Stimulated activated naive B cell treated with anti-CD40 and anti-IgM and Interleukin-4, amounts not matched to agents 10 μg/mL and 1 μg/mL and 100 μg/mL, for 72 hours (primary cell): Measurements from ENCODE around the gene IFNA7.
A peak's percentile ranks its signal among the peaks of the same experiment; 100 is the strongest.
"Not testable (repeated sequence)": the region's sequence is repeated elsewhere in the genome, so short reads cannot be mapped to it uniquely, and the experiment has no call there.

Source experiments
- ATAC-seq, 2 donors: fragments of 150-1000 bp; cut with Tn5 transposase; replicated peaks; 2 replicates each; pipeline ENCODE4 v1.10.0; 2021; ENCODE audit warnings: moderate library complexity in 1 of 2
- DNase-seq: peaks from one replicate; pipeline ENCODE4 v3.0.0; 2021
- H3K27ac Mint-ChIP-seq: one replicate; pipeline ENCODE4 v1.8.0; 2022; ENCODE audit warnings: mild to moderate bottlenecking, mixed read lengths
- H3K27me3 Mint-ChIP-seq, 2 donors: one replicate each; pipeline ENCODE4 v1.8.0; 2022; ENCODE audit warnings: mixed read lengths in 2 of 2
- H3K36me3 Mint-ChIP-seq, 2 donors: one replicate each; pipeline ENCODE4 v1.8.0; 2022; ENCODE audit warnings: mixed read lengths in 2 of 2, mild to moderate bottlenecking in 1 of 2
- H3K4me1 Mint-ChIP-seq, 2 donors: one replicate each; pipeline ENCODE4 v1.8.0; 2022; ENCODE audit warnings: mixed read lengths in 2 of 2, mild to moderate bottlenecking in 1 of 2
- H3K4me3 Mint-ChIP-seq, 2 donors: one replicate each; pipeline ENCODE4 v1.8.0; 2022; ENCODE audit warnings: mild to moderate bottlenecking in 2 of 2, mixed read lengths in 2 of 2, moderate library complexity in 1 of 2
- H3K9me3 Mint-ChIP-seq, 2 donors: one replicate each; pipeline ENCODE4 v1.8.0; 2022; ENCODE audit warnings: mixed read lengths in 2 of 2, mild to moderate bottlenecking in 1 of 2

IFNA7 gene

GRCh38 chr9:21202105-21202504, at the start of gene IFNA7:
Gene IFNA7 (minus strand): TSS chr9:21202205. CDS start chr9:21202165, 40 bp downstream.
- not testable (repeated sequence) for H3K4me1 Mint-ChIP-seq, H3K9me3 Mint-ChIP-seq, ATAC-seq

GRCh38 chr9:21251638-21252037, 49.6 kb upstream of the IFNA7 start:
- Mint-ChIP-seq H3K27me3 (peaks cover 7 to 12% of the 10 kb centered on the region in 2 donors), H3K4me1 (peaks cover 4 to 6% of the 10 kb centered on the region in 2 donors), H3K9me3 (no peaks in the 10 kb centered on the region), H3K4me3 (no peak overlapping the region), H3K36me3 (no peaks in the 10 kb centered on the region), H3K27ac (no peak overlapping the region)
- ATAC-seq (no peak), DNase-seq (no peak)

More at GRCh38 chr9:21202105-21202504, at the start of gene IFNA7:
- not testable (repeated sequence) for DNase-seq, H3K4me3 Mint-ChIP-seq, H3K36me3 Mint-ChIP-seq, H3K27ac Mint-ChIP-seq
- H3K27me3 Mint-ChIP-seq: peaks cover 20 to 26% of the 10 kb centered on the region in 2 donors

- ATAC-seq (no peak), DNase-seq (no peak)
- Mint-ChIP-seq H3K4me1 (peaks cover 4 to 6% of the 10 kb centered on the region in 2 donors), H3K9me3 (no peaks in the 10 kb centered on the region), H3K36me3 (no peaks in the 10 kb centered on the region), H3K4me3 (no peak overlapping the region), H3K27ac (no peak overlapping the region), H3K27me3 (peaks cover 7 to 8% of the 10 kb centered on the region in 2 donors)
Observed at GRCh38 chr9:21251190-21251589, 49.2 kb upstream of the IFNA7 start.

- H3K4me3 Mint-ChIP-seq: no peak overlapping the region
- no peaks in the 10 kb centered on the region for H3K9me3 Mint-ChIP-seq
- ATAC-seq: no peak
- H3K4me1 Mint-ChIP-seq: no peaks in the 10 kb centered on the region
- H3K27me3 Mint-ChIP-seq: peaks cover 7 to 18% of the 10 kb centered on the region in 2 donors
- H3K27ac Mint-ChIP-seq: no peak overlapping the region
- no peak for DNase-seq
- no peaks in the 10 kb centered on the region for H3K36me3 Mint-ChIP-seq
Observed at GRCh38 chr9:21244836-21245235, 42.8 kb upstream of the IFNA7 start.

GRCh38 chr9:21239911-21240310, 37.9 kb upstream of the IFNA7 start, which contains the start of gene IFNA14:
Gene IFNA14 (minus strand): TSS chr9:21240005. CDS start chr9:21239935, 70 bp downstream.
- H3K27ac Mint-ChIP-seq: no peak within 1 kb of the TSS
- ATAC-seq (no peak), DNase-seq (no peak)
- peaks cover 17 to 18% of the 10 kb centered on the region in 2 donors for H3K27me3 Mint-ChIP-seq
- no peaks in the 10 kb centered on the region for H3K9me3 Mint-ChIP-seq
- peaks cover 10 to 14% of the 10 kb centered on the region in 2 donors for H3K4me1 Mint-ChIP-seq
- H3K4me3 Mint-ChIP-seq: no peak within 1 kb of the TSS
- H3K36me3 Mint-ChIP-seq: no peaks in the 10 kb centered on the region

- ATAC-seq, H3K27ac Mint-ChIP-seq, DNase-seq, H3K4me3 Mint-ChIP-seq, H3K9me3 Mint-ChIP-seq, H3K36me3 Mint-ChIP-seq: not testable (repeated sequence)
- H3K4me1 Mint-ChIP-seq: peaks cover 10 to 15% of the 10 kb centered on the region in 2 donors
- peaks cover 7 to 15% of the 10 kb centered on the region in 2 donors for H3K27me3 Mint-ChIP-seq
Observed at GRCh38 chr9:21236360-21236714, 34.3 kb upstream of the IFNA7 start.

GRCh38 chr9:21235468-21236359, 33.7 kb upstream of the IFNA7 start:
- peak; percentile 90 to 93 for ATAC-seq
- not testable (repeated sequence) for H3K9me3 Mint-ChIP-seq, H3K36me3 Mint-ChIP-seq, H3K27ac Mint-ChIP-seq, H3K4me3 Mint-ChIP-seq, DNase-seq
- Mint-ChIP-seq H3K27me3 (peaks cover 7 to 15% of the 10 kb centered on the region in 2 donors), H3K4me1 (peaks cover 10 to 15% of the 10 kb centered on the region in 2 donors)

- Mint-ChIP-seq H3K27ac (no peak overlapping the region), H3K9me3 (no peaks in the 10 kb centered on the region), H3K4me1 (peaks cover 10 to 15% of the 10 kb centered on the region in 2 donors), H3K27me3 (peaks cover 7 to 15% of the 10 kb centered on the region in 2 donors), H3K36me3 (no peaks in the 10 kb centered on the region), H3K4me3 (no peak overlapping the region)
- ATAC-seq (no peak), DNase-seq (no peak)
Observed at GRCh38 chr9:21234153-21234687, 32.2 kb upstream of the IFNA7 start.

GRCh38 chr9:21233258-21233657, 31.3 kb upstream of the IFNA7 start:
- Mint-ChIP-seq H3K27ac (no peak overlapping the region), H3K4me3 (no peak overlapping the region), H3K4me1 (peaks cover 10 to 15% of the 10 kb centered on the region in 2 donors), H3K36me3 (no peaks in the 10 kb centered on the region), H3K27me3 (peaks cover 4 to 12% of the 10 kb centered on the region in 2 donors), H3K9me3 (no peaks in the 10 kb centered on the region)
- no peak for ATAC-seq
- DNase-seq: no peak

- Mint-ChIP-seq H3K27me3 (peaks cover 11% of the 10 kb centered on the region in 2 donors), H3K27ac (no peak within 1 kb of the TSS), H3K36me3 (no peaks in the 10 kb centered on the region), H3K4me1 (no peaks in the 10 kb centered on the region), H3K4me3 (no peak within 1 kb of the TSS), H3K9me3 (no peaks in the 10 kb centered on the region)
- no peak for DNase-seq
- ATAC-seq: no peak
Observed at GRCh38 chr9:21228122-21228521, 26.1 kb upstream of the IFNA7 start, which contains the start of gene IFNA17. Gene IFNA17 (minus strand): TSS chr9:21228222. CDS start chr9:21228173, 49 bp downstream.

GRCh38 chr9:21217211-21217610, 15.2 kb upstream of the IFNA7 start, which contains the start of gene IFNA16:
Gene IFNA16 (minus strand): TSS chr9:21217311. CDS start chr9:21217305, 6 bp downstream.
- ATAC-seq, H3K27ac Mint-ChIP-seq, DNase-seq, H3K4me3 Mint-ChIP-seq, H3K9me3 Mint-ChIP-seq, H3K36me3 Mint-ChIP-seq: not testable (repeated sequence)
- H3K27me3 Mint-ChIP-seq: peaks cover 17 to 35% of the 10 kb centered on the region in 2 donors
- peaks cover 10 to 13% of the 10 kb centered on the region in 2 donors for H3K4me1 Mint-ChIP-seq

- H3K27ac Mint-ChIP-seq, DNase-seq, H3K36me3 Mint-ChIP-seq, H3K9me3 Mint-ChIP-seq, H3K4me3 Mint-ChIP-seq: not testable (repeated sequence)
- H3K27me3 Mint-ChIP-seq: peaks cover 6 to 19% of the 10 kb centered on the region in 2 donors
- peaks cover 10 to 18% of the 10 kb centered on the region in 2 donors for H3K4me1 Mint-ChIP-seq
- peak; percentile 95 to 97 for ATAC-seq
Observed at GRCh38 chr9:21213411-21214326, 11.7 kb upstream of the IFNA7 start.

GRCh38 chr9:21212160-21212559, 10.2 kb upstream of the IFNA7 start:
- H3K9me3 Mint-ChIP-seq, H3K4me3 Mint-ChIP-seq, H3K27ac Mint-ChIP-seq, H3K36me3 Mint-ChIP-seq, DNase-seq, ATAC-seq: not testable (repeated sequence)
- H3K27me3 Mint-ChIP-seq: peaks cover 6 to 17% of the 10 kb centered on the region in 2 donors
- peaks cover 10 to 18% of the 10 kb centered on the region in 2 donors for H3K4me1 Mint-ChIP-seq

- H3K27ac Mint-ChIP-seq, ATAC-seq, H3K9me3 Mint-ChIP-seq, DNase-seq, H3K4me3 Mint-ChIP-seq, H3K36me3 Mint-ChIP-seq: not testable (repeated sequence)
- Mint-ChIP-seq H3K27me3 (peaks cover 6 to 10% of the 10 kb centered on the region in 2 donors), H3K4me1 (peaks cover 10 to 18% of the 10 kb centered on the region in 2 donors)
Observed at GRCh38 chr9:21210782-21211181, 8.8 kb upstream of the IFNA7 start.
